ENCODE measurements around the gene SLC39A11. TPM values are rescaled to one million over a fixed set of nuclear protein-coding genes. Genes with fewer than 3 reads are reported as not detected.

Gene SLC39A11
- polyA plus RNA-seq, 1 of the 3 experiments (the other 2 are of a cell fraction): 23.5 TPM

DNA sequence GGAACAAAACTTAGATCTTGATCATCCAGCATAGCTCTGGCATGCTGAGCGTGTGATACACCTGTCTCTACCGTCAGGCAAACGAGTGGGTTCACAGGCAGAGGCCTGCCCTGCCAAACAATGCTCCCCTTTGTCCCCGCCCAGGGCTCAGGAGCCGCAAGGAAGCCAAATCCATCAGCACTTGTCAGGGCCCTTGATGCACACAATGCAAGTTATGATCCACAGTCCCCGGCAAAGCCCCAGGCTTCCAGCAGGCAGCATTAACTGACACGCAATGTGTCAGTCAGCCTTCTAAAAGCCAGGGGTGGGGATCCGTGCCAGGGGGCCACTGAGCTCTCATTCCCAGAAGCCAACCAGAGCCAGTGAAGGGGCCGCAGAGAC, 460.9 kb downstream of the SLC39A11 start (continued):
- TF ChIP-seq, protein P1, sequence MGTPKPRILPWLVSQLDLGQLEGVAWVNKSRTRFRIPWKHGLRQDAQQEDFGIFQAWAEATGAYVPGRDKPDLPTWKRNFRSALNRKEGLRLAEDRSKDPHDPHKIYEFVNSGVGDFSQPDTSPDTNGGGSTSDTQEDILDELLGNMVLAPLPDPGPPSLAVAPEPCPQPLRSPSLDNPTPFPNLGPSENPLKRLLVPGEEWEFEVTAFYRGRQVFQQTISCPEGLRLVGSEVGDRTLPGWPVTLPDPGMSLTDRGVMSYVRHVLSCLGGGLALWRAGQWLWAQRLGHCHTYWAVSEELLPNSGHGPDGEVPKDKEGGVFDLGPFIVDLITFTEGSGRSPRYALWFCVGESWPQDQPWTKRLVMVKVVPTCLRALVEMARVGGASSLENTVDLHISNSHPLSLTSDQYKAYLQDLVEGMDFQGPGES (IDR thresholded peaks at IDR 0.05; ENCODE audit: low read depth, low read length): no peak
- TF ChIP-seq YY1 (IDR thresholded peaks at IDR 0.05; ENCODE audit: low read depth) (no peak), RXRA (IDR thresholded peaks at IDR 0.05; ENCODE audit: borderline replicate concordance, low read depth) (no peak), SIN3A (IDR thresholded peaks at IDR 0.05; ENCODE audit: borderline replicate concordance, low read depth, low read length) (no peak), TCF12 (IDR thresholded peaks at IDR 0.05) (no peak)

DNA sequence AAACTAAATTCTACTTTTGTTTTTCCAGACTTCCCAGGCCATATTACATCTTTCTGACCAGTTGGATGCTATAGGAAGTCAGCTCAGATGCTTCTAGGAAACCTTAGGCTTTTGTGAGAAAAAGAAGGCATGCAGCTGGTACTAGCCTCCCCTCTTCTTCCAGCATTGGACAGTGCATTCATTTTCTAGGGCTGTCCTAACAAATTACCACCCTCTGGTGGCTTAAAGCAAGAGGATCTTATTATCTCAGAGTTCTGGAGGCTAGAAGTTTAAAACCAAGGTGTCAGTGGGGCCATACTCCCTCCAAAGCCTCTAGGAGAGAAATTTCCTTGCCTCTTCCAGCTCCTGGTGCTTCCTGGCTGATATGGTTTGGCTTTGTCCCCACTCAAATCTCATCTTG, 467.8 kb downstream of the SLC39A11 start:
- DNase-seq: no peak
- no peak for TF ChIP-seq POLR2AphosphoS5 (IDR thresholded peaks at IDR 0.05; ENCODE audit: low read depth, low read length)
- no peak for TF ChIP-seq USF1 (IDR thresholded peaks at IDR 0.05; ENCODE audit: borderline replicate concordance, low read depth)
- no peak for TF ChIP-seq FOXJ3 (CRISPR knock-in tag; IDR thresholded peaks at IDR 0.05)
- TF ChIP-seq FOXM1 (IDR thresholded peaks at IDR 0.05; ENCODE audit: low read depth): no peak
- TF ChIP-seq SIN3A (IDR thresholded peaks at IDR 0.05; ENCODE audit: borderline replicate concordance, low read depth, low read length): no peak

GRCh38 chr17:72624226-72624625, 468.3 kb downstream of the SLC39A11 start:
- Histone ChIP-seq H3K4me1 (ENCODE audit: control insufficient read depth in 1 of 2, insufficient read depth in 2 of 2, low read depth in 1 of 2, low read length in 1 of 2) (no peaks in the 10 kb centered on the region), H3K36me3 (replicated peaks in 1 of 2; ENCODE audit: control insufficient read depth in 1 of 2, insufficient read depth in 2 of 2, low read length in 1 of 2) (no peaks in the 10 kb centered on the region), H3K4me2 (no peak overlapping the region), H3K4me3 (ENCODE audit: low read depth in 2 of 2, low read length in 1 of 2) (no peak overlapping the region), H3K27ac (ENCODE audit: low read depth in 2 of 2, low read length in 1 of 2) (no peak overlapping the region), H3K27me3 (ENCODE audit: insufficient read depth) (no peaks in the 10 kb centered on the region), H3K9ac (no peak overlapping the region), H2AFZ (ENCODE audit: low read depth) (no peak overlapping the region), H3K9me3 (no peaks in the 10 kb centered on the region), H3F3A (replicated peaks; ENCODE audit: insufficient read depth) (no peaks in the 10 kb centered on the region), H3K9me2 (no peaks in the 10 kb centered on the region), H4K20me1 (ENCODE audit: insufficient read depth) (no peaks in the 10 kb centered on the region), H3K79me2 (ENCODE audit: insufficient read depth) (no peaks in the 10 kb centered on the region)
- WGBS (ENCODE audit: low lambda C conversion rate): 52% methylated on average over 3 of the region's 3 CpGs
- ChIA-PET POLR2A (no interaction called here), CTCF (interaction anchor here (0.9 kb wide), 1 partner anchor 101 kb away, joined by 3 read pairs; no protein-coding TSS in a partner anchor)
- TF ChIP-seq YY1 (IDR thresholded peaks at IDR 0.05; ENCODE audit: low read depth) (no peak), RCOR1 (IDR thresholded peaks at IDR 0.05; ENCODE audit: low read length) (no peak), MXI1 (IDR thresholded peaks at IDR 0.05; ENCODE audit: low read depth, low read length) (no peak), NFIC (IDR thresholded peaks at IDR 0.05; ENCODE audit: borderline replicate concordance) (no peak), GABPA (IDR thresholded peaks at IDR 0.05; ENCODE audit: low read depth) (no peak)
- TF ChIP-seq, protein P2, sequence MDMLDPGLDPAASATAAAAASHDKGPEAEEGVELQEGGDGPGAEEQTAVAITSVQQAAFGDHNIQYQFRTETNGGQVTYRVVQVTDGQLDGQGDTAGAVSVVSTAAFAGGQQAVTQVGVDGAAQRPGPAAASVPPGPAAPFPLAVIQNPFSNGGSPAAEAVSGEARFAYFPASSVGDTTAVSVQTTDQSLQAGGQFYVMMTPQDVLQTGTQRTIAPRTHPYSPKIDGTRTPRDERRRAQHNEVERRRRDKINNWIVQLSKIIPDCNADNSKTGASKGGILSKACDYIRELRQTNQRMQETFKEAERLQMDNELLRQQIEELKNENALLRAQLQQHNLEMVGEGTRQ (IDR thresholded peaks at IDR 0.05; ENCODE audit: borderline replicate concordance, low read depth, low read length): no peak
- no peak for DNase-seq

More for the DNA sequence above, 467.8 kb downstream of the SLC39A11 start:
- Histone ChIP-seq H3K4me1 (ENCODE audit: control insufficient read depth in 1 of 2, insufficient read depth in 2 of 2, low read depth in 1 of 2, low read length in 1 of 2) (no peaks in the 10 kb centered on the region), H3K27me3 (ENCODE audit: insufficient read depth) (no peaks in the 10 kb centered on the region), H4K20me1 (ENCODE audit: insufficient read depth) (no peaks in the 10 kb centered on the region), H3K4me2 (no peak overlapping the region), H3F3A (replicated peaks; ENCODE audit: insufficient read depth) (no peaks in the 10 kb centered on the region), H3K9me3 (no peaks in the 10 kb centered on the region), H3K36me3 (replicated peaks in 1 of 2; ENCODE audit: control insufficient read depth in 1 of 2, insufficient read depth in 2 of 2, low read length in 1 of 2) (no peaks in the 10 kb centered on the region), H3K9ac (no peak overlapping the region), H3K27ac (ENCODE audit: low read depth in 2 of 2, low read length in 1 of 2) (no peak overlapping the region), H3K9me2 (no peaks in the 10 kb centered on the region), H2AFZ (ENCODE audit: low read depth) (no peak overlapping the region), H3K79me2 (ENCODE audit: insufficient read depth) (no peaks in the 10 kb centered on the region), H3K4me3 (ENCODE audit: low read depth in 2 of 2, low read length in 1 of 2) (no peak overlapping the region)
- ChIA-PET POLR2A (no interaction called here), CTCF (interaction anchor here (0.9 kb wide), 1 partner anchor 101 kb away, joined by 3 read pairs; no protein-coding TSS in a partner anchor)
